Trophoblast cell (in vitro differentiated cells and primary cell): ENCODE data around the gene COL5A2.

Experiments
- DNase-seq, 2 donors: peaks; one replicate each; pipeline ENCODE4 v3.0.0-alpha.2; 2016
- H2AFZ ChIP-seq: 2 replicates; pipeline ENCODE4 v1.6.1; 2013; ENCODE audit warnings: low read length, moderate library complexity, mild to moderate bottlenecking; ENCODE audit not compliant: insufficient read depth, poor library complexity
- H2AK5ac ChIP-seq: 2 replicates; pipeline ENCODE4 v1.6.1; 2013; ENCODE audit warnings: mild to moderate bottlenecking, low read length
- H2BK120ac ChIP-seq: 2 replicates; pipeline ENCODE4 v1.6.1; 2013; ENCODE audit warnings: low read length, mild to moderate bottlenecking, moderate library complexity; ENCODE audit not compliant: insufficient read depth, poor library complexity
- H2BK12ac ChIP-seq: 2 replicates; pipeline ENCODE4 v1.6.1; 2013; ENCODE audit warnings: mild to moderate bottlenecking, low read length, moderate library complexity
- H2BK5ac ChIP-seq: 2 replicates; pipeline ENCODE4 v1.6.1; 2013; ENCODE audit warnings: low read length, low read depth, moderate library complexity, mild to moderate bottlenecking; ENCODE audit not compliant: poor library complexity
- H3K14ac ChIP-seq: 2 replicates; pipeline ENCODE4 v1.6.1; 2013; ENCODE audit warnings: mild to moderate bottlenecking, low read length
- H3K18ac ChIP-seq: 2 replicates; pipeline ENCODE4 v1.6.1; 2013; ENCODE audit warnings: mild to moderate bottlenecking, low read length
- H3K23ac ChIP-seq: 2 replicates; pipeline ENCODE4 v1.6.1; 2013; ENCODE audit warnings: low read length
- H3K27ac ChIP-seq: 2 replicates; pipeline ENCODE4 v1.5.1; 2013; ENCODE audit warnings: low read depth, mild to moderate bottlenecking, inconsistent platforms, low read length, moderate library complexity
- H3K27me3 ChIP-seq: 2 replicates; pipeline ENCODE4 v1.6.1; 2013; ENCODE audit warnings: inconsistent platforms, mild to moderate bottlenecking, low read length, moderate library complexity; ENCODE audit not compliant: insufficient read depth
- H3K36me3 ChIP-seq, 2 experiments: 1 replicate in 1 of 2; 2 replicates in 1 of 2; pipeline ENCODE4 v1.6.1; 2013; ENCODE audit warnings: low read length in 2 of 2, mild to moderate bottlenecking in 2 of 2, moderate library complexity in 1 of 2; ENCODE audit not compliant: insufficient read depth in 2 of 2, control insufficient read depth in 1 of 2
- H3K4ac ChIP-seq: 2 replicates; pipeline ENCODE4 v1.6.1; 2013; ENCODE audit warnings: low read depth, mild to moderate bottlenecking, low read length, moderate library complexity
- H3K4me1 ChIP-seq, 2 experiments: 1 replicate in 1 of 2; 2 replicates in 1 of 2; pipeline ENCODE4 v1.6.1; 2013; ENCODE audit warnings: low read length in 2 of 2, mild to moderate bottlenecking in 2 of 2, moderate library complexity in 1 of 2; ENCODE audit not compliant: insufficient read depth in 2 of 2, control insufficient read depth in 1 of 2
- H3K4me2 ChIP-seq: 2 replicates; pipeline ENCODE4 v1.6.1; 2013; ENCODE audit warnings: inconsistent platforms, mild to moderate bottlenecking, low read length, moderate library complexity
- H3K4me3 ChIP-seq: 2 replicates; pipeline ENCODE4 v1.5.1; 2013; ENCODE audit warnings: mild to moderate bottlenecking, low read depth, low read length, inconsistent platforms
- H3K79me1 ChIP-seq: one replicate; pipeline ENCODE4 v1.6.1; 2013; ENCODE audit warnings: low read length
- H3K79me2 ChIP-seq: 2 replicates; pipeline ENCODE4 v1.6.1; 2013; ENCODE audit warnings: low read length, mild to moderate bottlenecking; ENCODE audit not compliant: control insufficient read depth, insufficient read depth, poor library complexity
- H3K9ac ChIP-seq: 2 replicates; pipeline ENCODE4 v1.6.1; 2013; ENCODE audit warnings: mild to moderate bottlenecking, low read length
- H3K9me3 ChIP-seq: 2 replicates; pipeline ENCODE4 v1.6.1; 2013; ENCODE audit warnings: low read depth, mild to moderate bottlenecking, control low read depth, inconsistent platforms, low read length; ENCODE audit not compliant: insufficient read depth
- H4K12ac ChIP-seq: 2 replicates; pipeline ENCODE4 v1.6.1; 2013; ENCODE audit warnings: low read depth, mild to moderate bottlenecking, low read length, moderate library complexity
- H4K8ac ChIP-seq: 2 replicates; pipeline ENCODE4 v1.6.1; 2013; ENCODE audit warnings: low read depth, mild to moderate bottlenecking, low read length, moderate library complexity
- H4K91ac ChIP-seq: one replicate; pipeline ENCODE4 v1.6.1; 2013; ENCODE audit warnings: low read depth, mild to moderate bottlenecking, low read length, moderate library complexity
- WGBS: extraction: QIAGEN DNeasy Blood & Tissue Kit; methylation state at CpG from one replicate; pipeline ENCODE4 v1.1.7; 2013; ENCODE audit warnings: missing lambda C conversion rate; ENCODE audit not compliant: insufficient read length, insufficient coverage; ENCODE audit errors: extremely low coverage; 5-methylcytosine and 5-hydroxymethylcytosine counted together

Gene COL5A2

GRCh38 chr2:189082376-189082975, 97.1 kb downstream of the COL5A2 start:
- Histone ChIP-seq H3K23ac (no peak overlapping the region), H4K12ac (no peak overlapping the region)

GRCh38 chr2:189076572-189076971, 103.0 kb downstream of the COL5A2 start:
- H3K4me3 ChIP-seq, result no peak overlapping the region
- no peak overlapping the region for H2AK5ac ChIP-seq
- peak; percentile 2 to 67 for DNase-seq
- H4K91ac ChIP-seq, result no peak overlapping the region
- WGBS, result no CpG with 5 or more reads among the region's 3 CpGs
- H3K18ac ChIP-seq, result no peak overlapping the region
- H3K27ac ChIP-seq, result no peak overlapping the region
- no peak overlapping the region for H3K23ac ChIP-seq
- H2BK120ac ChIP-seq, result no peak overlapping the region
- H4K12ac ChIP-seq, result no peak overlapping the region
- peaks cover 2 to 10% of the 10 kb centered on the region in 2 experiments for H3K36me3 ChIP-seq
- no peak overlapping the region for H4K8ac ChIP-seq
- H2AFZ ChIP-seq, result no peak overlapping the region
- H3K9ac ChIP-seq, result no peak overlapping the region
- H2BK12ac ChIP-seq, result no peak overlapping the region
- H3K4me2 ChIP-seq, result no peak overlapping the region
- H3K27me3 ChIP-seq, result no peaks in the 10 kb centered on the region
- no peaks in the 10 kb centered on the region for H3K4me1 ChIP-seq
- H2BK5ac ChIP-seq, result no peak overlapping the region
- H3K9me3 ChIP-seq, result no peaks in the 10 kb centered on the region
- H3K79me1 ChIP-seq, result no peaks in the 10 kb centered on the region
- no peak overlapping the region for H3K14ac ChIP-seq
- H3K79me2 ChIP-seq, result no peaks in the 10 kb centered on the region
- H3K4ac ChIP-seq, result no peak overlapping the region

More at GRCh38 chr2:189082376-189082975, 97.1 kb downstream of the COL5A2 start:
- no peaks in the 10 kb centered on the region for H3K27me3 ChIP-seq
- no peak overlapping the region for H2BK5ac ChIP-seq
- no peak overlapping the region for H3K14ac ChIP-seq
- WGBS, result no CpG with 5 or more reads among the region's 3 CpGs
- H3K4me2 ChIP-seq, result no peak overlapping the region
- no peak overlapping the region for H2BK120ac ChIP-seq
- H2BK12ac ChIP-seq, result no peak overlapping the region
- no peak overlapping the region for H4K8ac ChIP-seq
- no peaks in the 10 kb centered on the region for H3K79me2 ChIP-seq
- no peaks in the 10 kb centered on the region for H3K79me1 ChIP-seq
- no peaks in the 10 kb centered on the region for H3K9me3 ChIP-seq
- no peak overlapping the region for H2AK5ac ChIP-seq
- H3K9ac ChIP-seq, result no peak overlapping the region
- no peak overlapping the region for H3K4me3 ChIP-seq
- no peak for DNase-seq
- H2AFZ ChIP-seq, result no peak overlapping the region
- peaks cover 2 to 3% of the 10 kb centered on the region in 2 experiments for H3K36me3 ChIP-seq
- no peak overlapping the region for H3K4ac ChIP-seq
- no peak overlapping the region for H3K18ac ChIP-seq
- H3K27ac ChIP-seq, result no peak overlapping the region
- H4K91ac ChIP-seq, result no peak overlapping the region
- H3K4me1 ChIP-seq, result no peaks in the 10 kb centered on the region

DNA sequence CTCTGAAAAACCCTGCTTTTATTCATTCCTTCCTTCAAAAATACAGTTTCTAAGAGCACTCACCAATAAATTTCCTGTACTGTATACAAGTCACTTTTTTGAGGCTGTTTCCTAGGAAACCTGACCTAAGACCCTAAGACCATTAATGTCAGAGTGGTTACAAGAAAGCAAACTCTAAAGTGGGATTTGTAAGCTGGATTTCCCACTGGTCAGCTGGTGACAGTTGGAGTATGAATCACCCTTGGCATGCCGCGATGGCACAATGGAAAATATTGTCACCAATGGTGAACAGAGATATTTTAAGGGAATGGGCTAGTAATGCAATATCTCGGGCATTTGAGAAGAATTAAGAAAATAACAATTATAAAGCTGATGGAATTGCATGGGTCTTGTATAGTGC, 103.4 kb downstream of the COL5A2 start:
- Histone ChIP-seq H3K27ac (no peak overlapping the region), H2BK120ac (no peak overlapping the region), H3K79me2 (no peaks in the 10 kb centered on the region), H2BK12ac (no peak overlapping the region), H2AK5ac (no peak overlapping the region), H3K79me1 (no peaks in the 10 kb centered on the region), H2AFZ (no peak overlapping the region), H3K4ac (no peak overlapping the region), H2BK5ac (no peak overlapping the region), H3K4me2 (no peak overlapping the region), H3K4me3 (no peak overlapping the region), H3K9ac (no peak overlapping the region), H4K91ac (no peak overlapping the region), H3K4me1 (no peaks in the 10 kb centered on the region), H4K12ac (no peak overlapping the region), H3K36me3 (peaks cover 2 to 10% of the 10 kb centered on the region in 2 experiments), H3K9me3 (no peaks in the 10 kb centered on the region), H3K18ac (no peak overlapping the region), H3K23ac (no peak overlapping the region), H3K27me3 (no peaks in the 10 kb centered on the region), H4K8ac (no peak overlapping the region), H3K14ac (no peak overlapping the region)
- no peak for DNase-seq
- WGBS, result no CpG with 5 or more reads among the region's 3 CpGs

DNA sequence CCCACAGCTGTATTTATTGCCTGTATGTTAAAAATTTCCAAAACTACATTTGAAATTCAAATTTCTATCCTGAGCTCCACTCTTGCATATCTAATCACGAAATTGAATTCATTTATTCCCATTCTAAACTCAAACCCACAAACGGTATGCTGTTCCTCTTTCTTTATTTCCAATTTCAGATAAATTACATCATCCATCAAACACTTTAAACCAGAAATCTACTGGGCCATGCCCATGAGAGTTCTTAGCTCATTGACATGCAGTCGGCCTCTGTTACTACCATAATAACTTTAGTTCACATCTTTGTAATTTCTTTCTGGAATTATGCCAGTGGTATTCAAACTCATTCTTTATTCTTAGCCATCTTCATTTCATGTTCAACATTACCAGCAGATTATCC, 105.1 kb downstream of the COL5A2 start:
- Histone ChIP-seq H2BK120ac (no peak overlapping the region), H3K4ac (no peak overlapping the region), H2BK12ac (no peak overlapping the region), H3K36me3 (peaks cover 2 to 12% of the 10 kb centered on the region in 2 experiments), H3K79me1 (no peaks in the 10 kb centered on the region), H3K4me1 (no peaks in the 10 kb centered on the region), H4K91ac (no peak overlapping the region), H4K8ac (no peak overlapping the region), H3K79me2 (no peaks in the 10 kb centered on the region), H2AK5ac (no peak overlapping the region), H3K27me3 (no peaks in the 10 kb centered on the region), H3K23ac (no peak overlapping the region), H4K12ac (no peak overlapping the region), H3K4me2 (no peak overlapping the region), H3K9me3 (no peaks in the 10 kb centered on the region), H2BK5ac (no peak overlapping the region), H3K4me3 (no peak overlapping the region), H3K27ac (no peak overlapping the region), H3K18ac (no peak overlapping the region), H3K14ac (no peak overlapping the region), H2AFZ (no peak overlapping the region), H3K9ac (no peak overlapping the region)
- 100% methylated on average over 2 of the region's 3 CpGs for WGBS
- DNase-seq, result no peak
